Activated CD4-positive, alpha-beta T cell treated with anti-CD3 and anti-CD28 coated beads for 36 hours (primary cell): Measurements from ENCODE around the gene IGSF21. TPM values are rescaled to one million over a fixed set of nuclear protein-coding genes. Genes with fewer than 3 reads are reported as not detected.

ENCODE experiments used
- ATAC-seq: fragments of 200-7000 bp; cut with Tn5 transposase; one replicate; pipeline ENCODE4 v1.10.0; 2021; ENCODE audit warnings: mild to moderate bottlenecking, moderate library complexity
- CTCF ChIA-PET: fragments of 350-600 bp; sonication (Branson Sonifier 250); formaldehyde crosslinking; loops from one replicate; lab custom pipeline; 2021; ENCODE audit warnings: antibody characterized with exemption; lab: Charles Lee
- POLR2A ChIA-PET: fragments of 350-600 bp; sonication (Branson Sonifier 250); formaldehyde crosslinking; loops from one replicate; lab custom pipeline; 2021; ENCODE audit warnings: antibody characterized with exemption, inconsistent platforms; lab: Charles Lee
- DNase-seq: peaks from one replicate; pipeline ENCODE4 v3.0.0-alpha.2; 2020
- H3K27ac Mint-ChIP-seq: one replicate; pipeline ENCODE4 v1.8.0; 2021; ENCODE audit warnings: mixed read lengths
- H3K27me3 Mint-ChIP-seq: one replicate; pipeline ENCODE4 v1.8.0; 2021; ENCODE audit warnings: mixed read lengths
- H3K36me3 Mint-ChIP-seq: one replicate; pipeline ENCODE4 v1.8.0; 2021; ENCODE audit warnings: low read depth, mixed read lengths
- H3K4me1 Mint-ChIP-seq: one replicate; pipeline ENCODE4 v1.8.0; 2021; ENCODE audit warnings: mixed read lengths
- H3K4me3 Mint-ChIP-seq: one replicate; pipeline ENCODE4 v1.8.0; 2021; ENCODE audit warnings: mild to moderate bottlenecking, moderate library complexity, mixed read lengths
- H3K9me3 Mint-ChIP-seq: one replicate; pipeline ENCODE4 v1.8.0; 2021; ENCODE audit warnings: low read depth, mixed read lengths
- intact Hi-C, 2 experiments: fragments of 100-400 bp; cut with DNase I in 1 of 2; cut with micrococcal nuclease in 1 of 2; formaldehyde crosslinking; loops; one replicate each; pipeline versions ENCODE4 v1.14.2 to v1.15.1; 2022 to 2024; cut with DNase I, micrococcal nuclease
- total RNA-seq, 2 experiments: library from RNA; stranded (reverse); gene quantifications; one replicate each; pipeline ENCODE4 v1.2.3, GENCODE V29; 2021

Gene IGSF21
- total RNA-seq, 2 experiments from 2014 or later = not detected

DNA sequence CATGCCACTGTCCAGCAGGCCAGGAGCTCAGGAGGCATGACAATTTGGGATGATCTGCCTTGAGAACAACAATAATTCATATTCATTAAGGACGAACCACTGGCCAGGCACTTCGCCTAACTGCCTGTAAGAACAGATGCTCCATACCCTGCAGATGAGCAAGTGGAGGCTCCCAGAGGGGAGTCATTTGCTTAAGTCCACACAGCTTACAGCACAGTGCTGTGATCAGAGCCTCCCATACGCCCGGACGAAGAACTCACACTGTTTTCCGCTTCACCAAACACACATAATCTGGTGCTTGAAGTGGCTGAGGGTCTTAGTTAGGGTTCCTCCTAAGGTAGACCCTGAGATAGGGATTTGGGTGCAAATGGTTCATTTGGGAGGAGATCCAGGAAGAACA lies 279.7 kb downstream of the IGSF21 start:
- CTCF ChIA-PET = no interaction called here
- Mint-ChIP-seq H3K27ac (no peak overlapping the region), H3K4me1 (no peaks in the 10 kb centered on the region), H3K4me3 (no peak overlapping the region), H3K36me3 (no peaks in the 10 kb centered on the region), H3K27me3 (peaks cover 20% of the 10 kb centered on the region), H3K9me3 (no peaks in the 10 kb centered on the region)
- ATAC-seq (no peak), DNase-seq (no peak)
- POLR2A ChIA-PET = no interaction called here
- intact Hi-C loops = no loop called here

GRCh38 chr1:18390953-18391352 lies 283.4 kb downstream of the IGSF21 start:
- CTCF ChIA-PET = no interaction called here
- ATAC-seq (no peak), DNase-seq (no peak)
- Mint-ChIP-seq H3K4me3 (no peak overlapping the region), H3K9me3 (no peaks in the 10 kb centered on the region), H3K27me3 (peaks cover 11% of the 10 kb centered on the region), H3K4me1 (no peaks in the 10 kb centered on the region), H3K27ac (no peak overlapping the region), H3K36me3 (no peaks in the 10 kb centered on the region)
- intact Hi-C loops = no loop called here
- POLR2A ChIA-PET = no interaction called here

DNA sequence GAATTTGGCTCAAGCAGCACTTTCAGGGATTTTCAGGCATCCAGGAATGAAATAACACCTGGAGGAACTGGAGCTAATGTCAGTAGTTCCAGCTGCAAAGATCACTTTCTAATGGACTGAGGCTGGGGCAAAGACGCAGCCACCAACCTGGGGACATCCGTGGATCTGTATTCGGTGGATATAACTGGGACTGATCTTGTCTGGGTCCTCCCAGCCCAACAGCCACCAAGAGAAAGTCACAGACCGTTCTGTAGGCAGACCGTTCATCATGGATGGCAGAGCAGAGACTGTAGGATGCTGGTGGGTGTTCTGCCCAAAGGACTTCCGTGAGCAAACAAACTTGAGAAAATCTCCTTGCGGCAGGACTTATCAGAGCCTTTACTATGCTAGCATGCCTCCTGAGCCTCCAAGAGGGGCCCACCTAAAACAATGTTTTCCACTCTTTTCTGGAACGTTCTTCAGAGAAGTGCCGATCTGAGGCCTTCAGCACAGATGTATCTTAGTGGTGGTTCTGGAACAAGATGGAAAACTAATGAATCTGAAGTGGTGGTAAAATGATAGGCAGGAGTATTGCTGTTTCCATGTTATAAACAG lies 287.1 kb downstream of the IGSF21 start:
- no peaks in the 10 kb centered on the region for H3K9me3 Mint-ChIP-seq
- no peak for ATAC-seq

DNA sequence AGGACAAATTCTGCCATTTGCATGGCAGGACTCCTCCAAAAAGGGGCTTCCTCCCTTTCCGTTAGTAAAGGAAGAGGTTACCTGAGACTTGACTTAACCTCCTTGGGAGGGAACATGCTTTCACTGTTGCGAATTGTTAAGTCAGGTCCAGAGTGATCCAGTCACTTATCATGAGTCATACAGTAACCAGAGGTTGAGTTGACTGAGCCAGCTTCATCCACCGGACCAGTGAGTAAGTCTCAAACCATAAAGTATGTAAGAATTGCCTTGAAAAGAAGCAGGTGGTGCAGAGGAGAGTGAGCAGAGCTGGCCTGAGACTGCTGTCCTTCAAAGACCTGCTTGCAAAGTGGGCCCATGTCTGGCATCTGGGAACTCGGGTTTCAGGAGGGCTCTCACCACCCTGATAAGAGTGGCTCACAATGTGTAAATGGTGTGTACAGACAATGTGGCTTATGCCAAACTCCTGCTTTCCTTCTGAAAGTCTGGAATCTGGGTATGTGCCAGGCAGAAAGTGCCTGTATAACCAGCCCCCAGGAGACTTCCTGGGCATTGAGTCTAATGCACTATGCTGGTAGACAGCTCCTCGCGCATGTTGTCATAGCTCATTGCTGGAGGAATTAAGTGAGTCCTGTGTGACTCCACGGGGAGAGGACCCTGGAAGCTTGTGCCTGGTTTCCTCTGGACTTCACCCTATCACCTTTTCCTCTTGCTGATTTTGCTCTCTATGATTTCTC lies 288.8 kb downstream of the IGSF21 start:
- Mint-ChIP-seq H3K4me3 (no peak overlapping the region), H3K27ac (no peak overlapping the region), H3K27me3 (peaks cover 9% of the 10 kb centered on the region), H3K4me1 (no peaks in the 10 kb centered on the region), H3K36me3 (no peaks in the 10 kb centered on the region), H3K9me3 (no peaks in the 10 kb centered on the region)
- DNase-seq (no peak), ATAC-seq (no peak)
- intact Hi-C loops = no loop called here
- ChIA-PET CTCF (interaction anchor here (0.8 kb wide), 1 partner anchor 201 kb away, joined by 3 read pairs; no protein-coding TSS in a partner anchor), POLR2A (no interaction called here)

More for the DNA sequence above, 287.1 kb downstream of the IGSF21 start:
- no peak for DNase-seq
- ChIA-PET CTCF (interaction anchor here (0.5 kb wide), 1 partner anchor 163 kb away, joined by 3 read pairs; no protein-coding TSS in a partner anchor), POLR2A (interaction anchor here (0.6 kb wide), 1 partner anchor 1082 kb away, joined by 5 read pairs; no protein-coding TSS in a partner anchor)
- H3K36me3 Mint-ChIP-seq = no peaks in the 10 kb centered on the region
- no peaks in the 10 kb centered on the region for H3K4me1 Mint-ChIP-seq
- H3K27me3 Mint-ChIP-seq = peaks cover 9% of the 10 kb centered on the region
- intact Hi-C loops = no loop called here
- no peak overlapping the region for H3K4me3 Mint-ChIP-seq
- no peak overlapping the region for H3K27ac Mint-ChIP-seq

DNA sequence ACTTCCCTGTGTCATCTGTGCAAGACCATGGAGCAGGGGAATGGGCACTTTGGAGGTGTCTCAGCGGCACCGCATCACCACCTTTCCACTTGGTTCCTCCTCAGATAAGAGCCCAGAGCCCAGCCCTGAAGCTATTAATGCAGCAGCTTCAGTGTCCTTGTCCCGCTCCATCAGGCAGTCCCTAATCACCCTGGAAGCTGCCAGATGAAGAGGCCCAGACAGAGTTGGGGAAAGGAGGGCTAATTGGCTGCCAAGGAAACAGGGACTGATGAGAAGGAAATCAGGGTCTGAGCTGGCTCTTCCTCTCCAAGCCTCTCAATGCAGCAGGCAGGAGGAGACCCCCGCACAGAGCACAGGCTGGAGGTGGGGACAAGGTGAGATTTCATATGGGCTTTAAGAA lies 290.0 kb downstream of the IGSF21 start:
- Mint-ChIP-seq H3K4me1 (no peaks in the 10 kb centered on the region), H3K9me3 (no peaks in the 10 kb centered on the region), H3K36me3 (no peaks in the 10 kb centered on the region), H3K4me3 (no peak overlapping the region), H3K27me3 (peaks cover 9% of the 10 kb centered on the region), H3K27ac (no peak overlapping the region)
- ChIA-PET CTCF (interaction anchor here (0.6 kb wide), 1 partner anchor 12 kb away, joined by 3 read pairs; no protein-coding TSS in a partner anchor), POLR2A (no interaction called here)
- ATAC-seq (no peak), DNase-seq (no peak)
- intact Hi-C loops = no loop called here

GRCh38 chr1:18398791-18399530 lies 291.4 kb downstream of the IGSF21 start:
- DNase-seq = no peak
- Mint-ChIP-seq H3K27ac (no peak overlapping the region), H3K27me3 (peaks cover 15% of the 10 kb centered on the region), H3K4me1 (no peaks in the 10 kb centered on the region), H3K4me3 (no peak overlapping the region), H3K9me3 (no peaks in the 10 kb centered on the region), H3K36me3 (no peaks in the 10 kb centered on the region)
- no peak for ATAC-seq
- intact Hi-C loops = no loop called here
- POLR2A ChIA-PET = no interaction called here
- CTCF ChIA-PET = no interaction called here

- CTCF ChIA-PET = no interaction called here
- peaks cover 17% of the 10 kb centered on the region for H3K27me3 Mint-ChIP-seq
- intact Hi-C loops = no loop called here
Observed at GRCh38 chr1:18400347-18401102, 292.9 kb downstream of the IGSF21 start.

GRCh38 chr1:18401921-18402320 lies 294.3 kb downstream of the IGSF21 start:
- no peak for ATAC-seq
- POLR2A ChIA-PET = no interaction called here
- no peaks in the 10 kb centered on the region for H3K36me3 Mint-ChIP-seq
- no peaks in the 10 kb centered on the region for H3K4me1 Mint-ChIP-seq
- no peak overlapping the region for H3K27ac Mint-ChIP-seq
- intact Hi-C loops = no loop called here
- CTCF ChIA-PET = no interaction called here
- peaks cover 24% of the 10 kb centered on the region for H3K27me3 Mint-ChIP-seq
- H3K9me3 Mint-ChIP-seq = no peaks in the 10 kb centered on the region
- no peak overlapping the region for H3K4me3 Mint-ChIP-seq
- DNase-seq = no peak

More at GRCh38 chr1:18400347-18401102, 292.9 kb downstream of the IGSF21 start:
- ATAC-seq (no peak), DNase-seq (no peak)
- H3K4me1 Mint-ChIP-seq = no peaks in the 10 kb centered on the region
- H3K36me3 Mint-ChIP-seq = no peaks in the 10 kb centered on the region
- H3K9me3 Mint-ChIP-seq = no peaks in the 10 kb centered on the region
- no peak overlapping the region for H3K4me3 Mint-ChIP-seq
- no peak overlapping the region for H3K27ac Mint-ChIP-seq
- POLR2A ChIA-PET = no interaction called here

DNA sequence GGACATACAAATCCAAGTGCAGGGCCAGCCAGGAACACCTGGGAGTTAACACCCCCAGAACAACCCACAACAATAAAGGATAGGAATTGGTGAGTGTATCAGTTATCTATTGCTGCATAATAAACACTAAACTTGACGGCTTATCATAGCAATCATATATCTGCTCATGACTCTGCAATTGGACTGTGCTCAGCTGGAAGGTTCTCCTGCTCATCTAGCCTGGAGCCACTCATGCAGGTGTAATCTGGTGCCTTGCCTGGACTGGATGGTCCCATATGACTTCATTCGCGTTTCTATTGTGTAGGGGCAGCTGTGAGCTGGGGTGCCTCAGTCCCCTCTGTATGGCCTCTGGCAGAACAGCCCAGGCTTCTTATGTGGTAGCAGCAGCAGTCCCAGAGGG lies 296.9 kb downstream of the IGSF21 start:
- POLR2A ChIA-PET = no interaction called here
- no peaks in the 10 kb centered on the region for H3K9me3 Mint-ChIP-seq
- no peak overlapping the region for H3K27ac Mint-ChIP-seq
- H3K4me1 Mint-ChIP-seq = no peaks in the 10 kb centered on the region
- CTCF ChIA-PET = interaction anchor here (0.5 kb wide), 1 partner anchor 17 kb away, joined by 4 read pairs; no protein-coding TSS in a partner anchor
- intact Hi-C loops = no loop called here
- H3K36me3 Mint-ChIP-seq = no peaks in the 10 kb centered on the region
- no peak overlapping the region for H3K4me3 Mint-ChIP-seq
- DNase-seq = no peak
- peaks cover 18% of the 10 kb centered on the region for H3K27me3 Mint-ChIP-seq
- no peak for ATAC-seq

DNA sequence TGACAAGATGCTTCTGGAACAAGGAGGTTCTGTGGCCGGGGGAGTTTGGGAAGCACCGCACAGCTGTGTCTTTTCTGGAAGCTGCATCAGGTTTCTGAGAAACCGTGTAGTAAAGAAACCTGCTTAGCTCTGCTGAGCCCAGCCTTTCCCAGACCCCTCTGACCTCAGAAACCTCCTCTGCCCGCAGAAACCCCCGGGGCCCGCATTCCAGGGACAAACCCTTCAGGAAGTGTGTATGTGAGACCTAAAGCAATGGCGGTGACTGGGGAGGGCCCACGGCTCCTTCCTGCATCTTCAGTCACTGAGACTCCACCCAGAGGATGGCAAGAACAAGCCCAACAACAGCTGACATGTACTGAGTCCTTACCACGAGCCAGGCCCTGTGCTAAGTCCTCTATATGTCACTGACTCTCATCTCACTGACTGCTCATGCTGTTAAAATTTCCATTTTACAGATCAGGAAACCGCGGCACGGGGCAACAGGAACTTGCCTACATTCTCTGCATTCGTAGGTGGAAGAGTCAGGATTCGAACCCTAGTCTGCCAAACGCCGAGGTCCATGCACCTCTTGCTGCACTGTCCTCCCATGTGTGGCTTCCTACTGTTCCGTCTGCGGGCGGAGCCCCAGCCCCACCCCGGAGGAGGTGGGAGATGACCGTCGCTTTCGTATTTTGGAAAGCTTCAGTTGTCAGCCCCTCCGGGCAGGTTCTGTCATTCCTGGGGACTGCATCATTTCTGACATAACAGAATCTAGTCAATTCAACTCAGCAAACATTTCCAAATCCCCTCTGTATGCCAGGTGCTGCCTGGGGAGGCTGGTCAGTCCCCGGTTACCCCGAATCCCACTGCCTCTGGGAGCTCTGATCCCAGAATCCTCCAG lies 299.8 kb downstream of the IGSF21 start:
- ChIA-PET CTCF (no interaction called here), POLR2A (no interaction called here)
- Mint-ChIP-seq H3K4me1 (no peaks in the 10 kb centered on the region), H3K36me3 (no peaks in the 10 kb centered on the region), H3K4me3 (no peak overlapping the region), H3K9me3 (peaks cover 4% of the 10 kb centered on the region), H3K27ac (no peak overlapping the region), H3K27me3 (peaks cover 18% of the 10 kb centered on the region)
- ATAC-seq (no peak), DNase-seq (no peak)
- intact Hi-C loops = no loop called here
